Left ventricle myocardium inferior (tissue), 1 donor: ENCODE measurements around the gene ARMC5. TPM values are rescaled to one million over a fixed set of nuclear protein-coding genes. Genes with fewer than 3 reads are reported as not detected.
A peak's percentile ranks its signal among the peaks of the same experiment; 100 is the strongest.

ENCODE experiments used
- DNase-seq: peaks from one replicate; pipeline ENCODE4 v3.0.0-alpha.2; 2020
- H3K27ac ChIP-seq: fragments of 200-600 bp; replicated peaks from 2 replicates; pipeline ENCODE4 v1.8.0; 2021
- H3K27me3 ChIP-seq: fragments of 200-600 bp; 2 replicates; pipeline ENCODE4 v1.8.0; 2021; ENCODE audit warnings: low read depth
- H3K36me3 ChIP-seq: fragments of 200-600 bp; 2 replicates; pipeline ENCODE4 v1.8.0; 2021
- H3K4me1 ChIP-seq: fragments of 200-600 bp; 2 replicates; pipeline ENCODE4 v1.8.0; 2021
- H3K4me3 ChIP-seq: fragments of 200-600 bp; 2 replicates; pipeline ENCODE4 v1.8.0; 2021; ENCODE audit warnings: mild to moderate bottlenecking, moderate library complexity
- H3K9me3 ChIP-seq: fragments of 200-600 bp; replicated peaks from 2 replicates; pipeline ENCODE4 v1.8.0; 2021
- CTCF ChIP-seq: fragments of 200-600 bp; IDR thresholded peaks from 2 replicates; pipeline ENCODE4 v1.8.0; 2021; ENCODE audit warnings: antibody characterized with exemption, mild to moderate bottlenecking, borderline replicate concordance
- intact Hi-C: fragments of 100-400 bp; cut with micrococcal nuclease; formaldehyde crosslinking; loops from one replicate; pipeline ENCODE4 v1.11.0; 2022
- total RNA-seq: library from RNA; stranded (reverse); fragmentation: NEBNext Ultra II Directional; extraction: Animal tissue kit (Norgen Biotek cat#: 25700); gene quantifications from one replicate; pipeline ENCODE4 v1.2.1, GENCODE V29; 2021
- donor health status: DM: no; HTN: yes; CAD: no; lungs with severe emphysema.

Gene ARMC5
- total RNA-seq, 1 donor from 2014 or later: 5.8 TPM

- no peak overlapping the region for H3K27ac ChIP-seq
- H3K4me3 ChIP-seq: no peak overlapping the region
- H3K27me3 ChIP-seq: peaks cover 15% of the 10 kb centered on the region
- no peak for TF ChIP-seq CTCF
- DNase-seq: no peak
- no peaks in the 10 kb centered on the region for H3K9me3 ChIP-seq
- intact Hi-C loops: no loop called here
- peaks cover 31% of the 10 kb centered on the region for H3K4me1 ChIP-seq
- H3K36me3 ChIP-seq: peaks cover 43% of the 10 kb centered on the region
Measured at GRCh38 chr16:31474173-31474714, 14.9 kb downstream of the ARMC5 start.

GRCh38 chr16:31474773-31475738, 15.8 kb downstream of the ARMC5 start:
- no peak overlapping the region for H3K4me3 ChIP-seq
- H3K36me3 ChIP-seq: peaks cover 43% of the 10 kb centered on the region
- no peaks in the 10 kb centered on the region for H3K9me3 ChIP-seq
- H3K27me3 ChIP-seq: peaks cover 15% of the 10 kb centered on the region
- H3K27ac ChIP-seq: no peak overlapping the region
- DNase-seq: no peak
- TF ChIP-seq CTCF: no peak
- intact Hi-C loops: no loop called here
- peaks cover 35% of the 10 kb centered on the region for H3K4me1 ChIP-seq

GRCh38 chr16:31475946-31476302, 16.6 kb downstream of the ARMC5 start:
- Histone ChIP-seq H3K4me3 (no peak overlapping the region), H3K9me3 (no peaks in the 10 kb centered on the region), H3K36me3 (peaks cover 43% of the 10 kb centered on the region), H3K4me1 (peaks cover 41% of the 10 kb centered on the region), H3K27ac (no peak overlapping the region), H3K27me3 (peaks cover 15% of the 10 kb centered on the region)
- intact Hi-C loops: no loop called here
- no peak for TF ChIP-seq CTCF
- DNase-seq: no peak

GRCh38 chr16:31476303-31477219, 17.3 kb downstream of the ARMC5 start:
- H3K27me3 ChIP-seq: peaks cover 15% of the 10 kb centered on the region
- intact Hi-C loops: no loop called here
- peaks cover 43% of the 10 kb centered on the region for H3K36me3 ChIP-seq
- TF ChIP-seq CTCF: no peak
- peak overlapping the region; percentile 33 for H3K4me3 ChIP-seq
- no peaks in the 10 kb centered on the region for H3K9me3 ChIP-seq
- H3K4me1 ChIP-seq: peaks cover 40% of the 10 kb centered on the region
- DNase-seq: peak; percentile 72
- H3K27ac ChIP-seq: no peak overlapping the region
